Femur (tissue), 1 donor: ENCODE results near the gene PCDHB13.
"Not testable (repeated sequence)": the region's sequence is repeated elsewhere in the genome, so short reads cannot be mapped to it uniquely, and the experiment has no call there.

Experiments
- DNase-seq: peaks from one replicate; pipeline ENCODE4 v3.0.0-alpha.2; 2017

PCDHB13 gene

GRCh38 chr5:141213656-141214339, at the start of gene PCDHB13:
PCDHB13 (plus strand) TSS chr5:141213919; CDS start chr5:141214124, 205 bp downstream.
- not testable (repeated sequence) for DNase-seq

- no peak for DNase-seq
Observed at GRCh38 chr5:141172381-141173204, 41.1 kb upstream of the PCDHB13 start, which contains the start of gene PCDHB7. PCDHB7 (plus strand) TSS chr5:141172644; CDS start chr5:141172836, 192 bp downstream.

- not testable (repeated sequence) for DNase-seq
Observed at GRCh38 chr5:141174291-141175104, 39.2 kb upstream of the PCDHB13 start.

- no peak for DNase-seq
Observed at GRCh38 chr5:141175933-141176332, 37.8 kb upstream of the PCDHB13 start.

DNA sequence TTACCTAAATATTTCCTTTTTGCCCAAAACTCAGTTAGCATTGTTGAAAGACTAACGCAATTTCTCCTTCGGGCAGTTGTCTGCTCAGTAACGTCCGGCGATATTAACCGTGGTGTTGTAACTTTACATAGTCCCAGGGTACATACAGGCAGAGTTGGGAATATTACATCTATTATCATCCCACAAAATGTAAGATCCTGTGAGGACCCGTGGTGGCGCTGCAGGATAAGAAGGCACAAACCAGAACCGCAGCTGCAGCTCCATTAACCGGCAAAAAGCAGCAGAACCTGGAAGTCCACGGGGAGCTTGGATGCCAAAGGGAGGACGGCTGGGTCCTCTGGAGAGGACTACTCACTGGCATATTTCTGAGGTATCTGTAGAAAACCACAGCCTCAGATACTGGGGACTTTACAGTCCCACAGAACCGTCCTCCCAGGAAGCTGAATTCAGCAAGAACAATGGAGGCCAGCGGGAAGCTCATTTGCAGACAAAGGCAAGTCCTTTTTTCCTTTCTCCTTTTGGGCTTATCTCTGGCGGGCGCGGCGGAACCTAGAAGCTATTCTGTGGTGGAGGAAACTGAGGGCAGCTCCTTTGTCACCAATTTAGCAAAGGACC, 36.0 kb upstream of the PCDHB13 start, which contains the start of gene PCDHB8:
PCDHB8 (plus strand) TSS at position 214 of the 615 bp plus-strand sequence; CDS start at position 459, 245 bp downstream.
- DNase-seq: not testable (repeated sequence)

DNA sequence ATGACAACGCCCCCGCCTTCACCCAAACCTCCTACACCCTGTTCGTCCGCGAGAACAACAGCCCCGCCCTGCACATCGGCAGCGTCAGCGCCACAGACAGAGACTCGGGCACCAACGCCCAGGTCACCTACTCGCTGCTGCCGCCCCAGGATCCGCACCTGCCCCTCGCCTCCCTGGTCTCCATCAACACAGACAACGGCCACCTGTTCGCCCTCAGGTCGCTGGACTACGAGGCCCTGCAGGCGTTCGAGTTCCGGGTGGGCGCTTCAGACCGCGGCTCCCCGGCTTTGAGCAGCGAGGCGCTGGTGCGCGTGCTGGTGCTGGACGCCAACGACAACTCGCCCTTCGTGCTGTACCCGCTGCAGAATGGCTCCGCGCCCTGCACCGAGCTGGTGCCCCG, 34.3 kb upstream of the PCDHB13 start:
- not testable (repeated sequence) for DNase-seq

DNA sequence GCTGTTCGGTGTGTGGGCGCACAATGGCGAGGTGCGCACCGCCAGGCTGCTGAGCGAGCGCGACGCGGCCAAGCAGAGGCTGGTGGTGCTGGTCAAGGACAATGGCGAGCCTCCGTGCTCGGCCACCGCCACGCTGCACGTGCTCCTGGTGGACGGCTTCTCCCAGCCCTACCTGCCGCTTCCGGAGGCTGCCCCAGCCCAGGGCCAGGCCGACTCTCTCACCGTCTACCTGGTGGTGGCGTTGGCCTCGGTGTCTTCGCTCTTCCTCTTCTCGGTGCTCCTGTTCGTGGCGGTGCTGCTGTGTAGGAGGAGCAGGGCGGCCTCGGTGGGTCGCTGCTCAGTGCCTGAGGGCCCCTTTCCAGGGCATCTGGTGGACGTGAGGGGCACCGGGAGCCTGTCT, 33.8 kb upstream of the PCDHB13 start:
- DNase-seq: not testable (repeated sequence)

GRCh38 chr5:141180313-141180712, 33.4 kb upstream of the PCDHB13 start:
- DNase-seq: no peak

DNA sequence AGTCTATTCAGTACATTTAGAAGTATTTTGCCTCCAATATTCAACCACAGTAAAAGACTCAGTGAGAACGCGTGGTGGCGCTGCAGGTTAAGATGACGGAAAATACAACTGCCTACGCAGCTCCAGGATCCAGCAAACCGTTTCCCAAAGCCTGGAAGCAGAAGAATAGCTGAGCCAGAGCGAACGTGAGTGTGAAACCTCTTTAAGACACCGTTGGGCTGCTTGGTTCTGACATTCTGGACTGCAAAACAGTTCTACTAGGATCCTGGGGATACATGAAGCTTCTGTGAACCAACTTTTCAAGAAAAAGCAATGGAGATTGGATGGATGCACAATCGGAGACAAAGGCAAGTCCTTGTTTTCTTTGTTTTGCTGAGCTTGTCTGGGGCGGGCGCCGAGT, 31.5 kb upstream of the PCDHB13 start, which contains the start of gene PCDHB16:
PCDHB16 (plus strand) TSS at position 140 of the 400 bp plus-strand sequence; CDS start at position 313, 173 bp downstream.
- DNase-seq: peak; percentile 41

- not testable (repeated sequence) for DNase-seq
Observed at GRCh38 chr5:141184117-141184855, 29.4 kb upstream of the PCDHB13 start.

DNA sequence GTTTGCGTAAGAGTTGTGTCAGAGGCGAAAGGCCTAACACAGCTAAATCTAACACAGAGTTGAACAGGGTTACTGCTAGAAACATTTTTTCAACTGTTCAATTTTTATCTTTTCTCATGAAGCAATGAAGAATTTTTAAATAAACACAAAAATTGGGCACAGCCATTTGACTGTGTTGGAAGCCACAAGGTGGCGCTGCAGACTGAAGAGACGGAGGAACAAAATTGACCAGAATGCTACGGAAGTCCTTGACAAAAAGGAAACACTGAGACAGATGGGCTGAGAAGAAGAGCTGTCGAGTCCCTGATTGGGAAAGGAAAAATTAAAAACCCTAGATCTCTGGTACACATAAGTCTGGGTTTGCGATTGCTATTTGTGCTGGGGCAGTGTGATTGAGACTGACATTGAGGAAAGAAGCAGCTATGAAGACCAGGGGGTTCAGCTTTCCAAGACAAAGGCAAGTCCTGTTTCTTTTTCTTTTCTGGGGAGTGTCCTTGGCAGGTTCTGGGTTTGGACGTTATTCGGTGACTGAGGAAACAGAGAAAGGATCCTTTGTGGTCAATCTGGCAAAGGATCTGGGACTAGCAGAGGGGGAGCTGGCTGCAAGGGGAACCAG, 26.7 kb upstream of the PCDHB13 start, which contains the start of gene PCDHB9:
PCDHB9 (plus strand) TSS at position 265 of the 616 bp plus-strand sequence; CDS start at position 423, 158 bp downstream.
- no peak for DNase-seq

DNA sequence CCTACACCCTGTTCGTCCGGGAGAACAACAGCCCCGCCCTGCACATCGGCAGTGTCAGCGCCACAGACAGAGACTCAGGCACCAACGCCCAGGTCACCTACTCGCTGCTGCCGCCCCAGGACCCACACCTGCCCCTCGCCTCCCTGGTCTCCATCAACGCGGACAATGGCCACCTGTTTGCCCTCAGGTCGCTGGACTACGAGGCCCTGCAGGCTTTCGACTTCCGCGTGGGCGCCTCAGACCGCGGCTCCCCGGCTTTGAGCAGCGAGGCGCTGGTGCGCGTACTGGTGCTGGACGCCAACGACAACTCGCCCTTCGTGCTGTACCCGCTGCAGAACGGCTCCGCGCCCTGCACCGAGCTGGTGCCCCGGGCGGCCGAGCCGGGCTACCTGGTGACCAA, 25.0 kb upstream of the PCDHB13 start:
- not testable (repeated sequence) for DNase-seq

- not testable (repeated sequence) for DNase-seq
Observed at GRCh38 chr5:141189131-141189530, 24.6 kb upstream of the PCDHB13 start.

DNA sequence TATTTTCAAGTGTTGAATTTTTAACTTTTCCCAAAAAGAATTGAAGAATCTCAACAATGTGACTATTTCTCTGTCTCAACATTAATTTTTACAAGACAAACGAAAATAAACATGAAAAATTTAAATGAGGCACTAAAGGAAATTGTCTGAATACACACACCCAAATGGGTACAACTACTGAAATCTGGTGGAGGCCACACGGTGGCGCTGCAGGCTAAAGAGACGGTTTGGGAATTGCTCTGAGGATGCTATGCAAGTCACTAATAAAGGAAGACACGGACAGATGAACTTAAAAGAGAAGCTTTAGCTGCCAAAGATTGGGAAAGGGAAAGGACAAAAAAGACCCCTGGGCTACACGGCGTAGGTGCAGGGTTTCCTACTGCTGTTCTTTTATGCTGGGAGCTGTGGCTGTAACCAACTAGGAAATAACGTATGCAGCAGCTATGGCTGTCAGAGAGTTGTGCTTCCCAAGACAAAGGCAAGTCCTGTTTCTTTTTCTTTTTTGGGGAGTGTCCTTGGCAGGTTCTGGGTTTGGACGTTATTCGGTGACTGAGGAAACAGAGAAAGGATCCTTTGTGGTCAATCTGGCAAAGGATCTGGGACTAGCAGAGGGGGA, 21.5 kb upstream of the PCDHB13 start, which contains the start of gene PCDHB10:
PCDHB10 (plus strand) TSS at position 244 of the 616 bp plus-strand sequence; CDS start at position 444, 200 bp downstream.
- DNase-seq: no peak

DNA sequence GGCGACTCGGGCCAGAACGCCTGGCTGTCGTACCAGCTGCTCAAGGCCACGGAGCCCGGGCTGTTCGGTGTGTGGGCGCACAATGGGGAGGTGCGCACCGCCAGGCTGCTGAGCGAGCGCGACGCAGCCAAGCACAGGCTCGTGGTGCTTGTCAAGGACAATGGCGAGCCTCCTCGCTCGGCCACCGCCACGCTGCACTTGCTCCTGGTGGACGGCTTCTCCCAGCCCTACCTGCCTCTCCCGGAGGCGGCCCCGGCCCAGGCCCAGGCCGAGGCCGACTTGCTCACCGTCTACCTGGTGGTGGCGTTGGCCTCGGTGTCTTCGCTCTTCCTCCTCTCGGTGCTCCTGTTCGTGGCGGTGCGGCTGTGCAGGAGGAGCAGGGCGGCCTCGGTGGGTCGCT, 19.4 kb upstream of the PCDHB13 start:
- DNase-seq: not testable (repeated sequence)

DNA sequence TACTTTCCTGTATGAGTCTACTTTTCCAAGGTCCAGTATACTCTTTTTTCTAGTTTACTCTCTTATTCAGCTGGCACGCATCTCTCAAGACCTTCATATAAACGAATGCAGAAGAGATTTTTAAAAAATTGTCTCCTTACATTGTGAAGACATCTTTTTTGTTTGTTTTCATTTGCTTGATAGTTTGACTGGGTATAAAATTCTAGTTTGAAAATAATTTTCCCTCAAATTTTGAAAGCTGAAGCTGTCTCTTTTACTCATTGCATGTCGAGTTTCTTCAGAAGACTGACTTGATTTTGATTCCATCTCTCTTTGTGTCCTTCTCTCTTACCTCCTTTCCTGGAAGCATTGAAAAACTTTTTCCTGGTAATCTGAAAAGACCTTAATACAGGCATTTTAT, 17.4 kb upstream of the PCDHB13 start:
- DNase-seq: no peak

GRCh38 chr5:141199359-141200235, 14.1 kb upstream of the PCDHB13 start, which contains the start of gene PCDHB11:
PCDHB11 (plus strand) TSS chr5:141199627; CDS start chr5:141199775, 148 bp downstream.
- no peak for DNase-seq

DNA sequence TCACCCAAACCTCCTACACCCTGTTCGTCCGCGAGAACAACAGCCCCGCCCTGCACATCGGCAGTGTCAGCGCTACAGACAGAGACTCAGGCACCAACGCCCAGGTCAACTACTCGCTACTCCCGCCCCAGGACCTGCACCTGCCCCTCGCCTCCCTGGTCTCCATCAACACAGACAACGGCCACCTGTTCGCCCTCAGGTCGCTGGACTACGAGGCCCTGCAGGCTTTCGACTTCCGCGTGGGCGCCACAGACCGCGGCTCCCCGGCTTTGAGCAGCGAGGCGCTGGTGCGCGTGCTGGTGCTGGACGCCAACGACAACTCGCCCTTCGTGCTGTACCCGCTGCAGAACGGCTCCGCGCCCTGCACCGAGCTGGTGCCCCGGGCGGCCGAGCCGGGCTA, 12.6 kb upstream of the PCDHB13 start:
- DNase-seq: not testable (repeated sequence)

GRCh38 chr5:141201646-141202045, 12.1 kb upstream of the PCDHB13 start:
- DNase-seq: not testable (repeated sequence)
